ENCODE results near the gene SPIN1. TPM values are rescaled to one million over a fixed set of nuclear protein-coding genes. Genes with fewer than 3 reads are reported as not detected.

SPIN1 gene
- total RNA-seq, 1 donor from 2014 or later = 89.5 TPM

- Histone ChIP-seq H3K36me3 (ENCODE audit: control insufficient read depth, insufficient read depth, low read length) (no peaks in the 10 kb centered on the region), H3K27me3 (ENCODE audit: control insufficient read depth, insufficient read depth, low read length) (no peaks in the 10 kb centered on the region), H3K4me3 (ENCODE audit: low read depth, low read length) (no peak overlapping the region)
- DNase-seq (ENCODE audit: low read depth) (no peak), FAIRE-seq (no peak)
- no peak for TF ChIP-seq CTCF (IDR thresholded peaks at IDR 0.05; ENCODE audit: insufficient read depth, low read length, severe bottlenecking)
Measured at GRCh38 chr9:88358723-88359122, 29.5 kb upstream of the SPIN1 start.

- H3K36me3 ChIP-seq (ENCODE audit: control insufficient read depth, insufficient read depth, low read length) = no peaks in the 10 kb centered on the region
- H3K4me3 ChIP-seq (ENCODE audit: low read depth, low read length) = no peak overlapping the region
- DNase-seq (ENCODE audit: low read depth) = no peak
- no peak for FAIRE-seq
- TF ChIP-seq CTCF (IDR thresholded peaks at IDR 0.05; ENCODE audit: insufficient read depth, low read length, severe bottlenecking) = no peak
- no peaks in the 10 kb centered on the region for H3K27me3 ChIP-seq (ENCODE audit: control insufficient read depth, insufficient read depth, low read length)
Measured at GRCh38 chr9:88359974-88360373, 28.3 kb upstream of the SPIN1 start.

- FAIRE-seq = no peak
- Histone ChIP-seq H3K4me3 (ENCODE audit: low read depth, low read length) (no peak overlapping the region), H3K27me3 (ENCODE audit: control insufficient read depth, insufficient read depth, low read length) (no peaks in the 10 kb centered on the region), H3K36me3 (ENCODE audit: control insufficient read depth, insufficient read depth, low read length) (no peaks in the 10 kb centered on the region)
- DNase-seq (ENCODE audit: low read depth) = no peak
- no peak for TF ChIP-seq CTCF (IDR thresholded peaks at IDR 0.05; ENCODE audit: insufficient read depth, low read length, severe bottlenecking)
Measured at GRCh38 chr9:88362681-88363080, 25.6 kb upstream of the SPIN1 start.

- no peak for DNase-seq (ENCODE audit: low read depth)
- Histone ChIP-seq H3K4me3 (ENCODE audit: low read depth, low read length) (no peak overlapping the region), H3K27me3 (ENCODE audit: control insufficient read depth, insufficient read depth, low read length) (no peaks in the 10 kb centered on the region), H3K36me3 (ENCODE audit: control insufficient read depth, insufficient read depth, low read length) (no peaks in the 10 kb centered on the region)
- TF ChIP-seq CTCF (IDR thresholded peaks at IDR 0.05; ENCODE audit: insufficient read depth, low read length, severe bottlenecking) = no peak
- no peak for FAIRE-seq
Measured at GRCh38 chr9:88363661-88364060, 24.6 kb upstream of the SPIN1 start.

GRCh38 chr9:88364706-88365105, 23.5 kb upstream of the SPIN1 start:
- TF ChIP-seq CTCF (IDR thresholded peaks at IDR 0.05; ENCODE audit: insufficient read depth, low read length, severe bottlenecking) = no peak
- Histone ChIP-seq H3K36me3 (ENCODE audit: control insufficient read depth, insufficient read depth, low read length) (no peaks in the 10 kb centered on the region), H3K4me3 (ENCODE audit: low read depth, low read length) (no peak overlapping the region), H3K27me3 (ENCODE audit: control insufficient read depth, insufficient read depth, low read length) (no peaks in the 10 kb centered on the region)
- no peak for FAIRE-seq
- DNase-seq (ENCODE audit: low read depth) = no peak

GRCh38 chr9:88370346-88370745, 17.9 kb upstream of the SPIN1 start:
- H3K27me3 ChIP-seq (ENCODE audit: control insufficient read depth, insufficient read depth, low read length) = no peaks in the 10 kb centered on the region
- TF ChIP-seq CTCF (IDR thresholded peaks at IDR 0.05; ENCODE audit: insufficient read depth, low read length, severe bottlenecking) = no peak
- H3K36me3 ChIP-seq (ENCODE audit: control insufficient read depth, insufficient read depth, low read length) = no peaks in the 10 kb centered on the region
- H3K4me3 ChIP-seq (ENCODE audit: low read depth, low read length) = no peak overlapping the region
- DNase-seq (ENCODE audit: low read depth) (no peak), FAIRE-seq (no peak)

Measured in bronchial epithelial cell (primary cell).